ENCODE measurements around the gene ELOVL2. TPM values are rescaled to one million over a fixed set of nuclear protein-coding genes. Genes with fewer than 3 reads are reported as not detected.
"Not testable (repeated sequence)": the region's sequence is repeated elsewhere in the genome, so short reads cannot be mapped to it uniquely, and the experiment has no call there.

Gene ELOVL2
- total and polyA plus RNA-seq, 2 experiments from 2014 or later: 0.06 TPM; not detected in 1

GRCh38 chr6:10999994-11000393, 44.1 kb downstream of the ELOVL2 start:
- H3K27ac ChIP-seq: no peak overlapping the region
- DNase-seq (ENCODE audit: low read depth in 1 of 2, low spot score in 1 of 2): peak in 1 of 2 donors; percentile 81
- no peaks in the 10 kb centered on the region for H3K4me1 ChIP-seq (ENCODE audit: low read depth)
- H3K36me3 ChIP-seq: no peaks in the 10 kb centered on the region
- no peak overlapping the region for H3K4me3 ChIP-seq
- TF ChIP-seq CTCF (IDR thresholded peaks at IDR 0.05; ENCODE audit: low read depth, low read length): no peak
- H3K9me3 ChIP-seq (ENCODE audit: low read depth): no peaks in the 10 kb centered on the region
- H3K27me3 ChIP-seq: no peaks in the 10 kb centered on the region

GRCh38 chr6:10995114-10995707, 48.9 kb downstream of the ELOVL2 start:
- no peaks in the 10 kb centered on the region for H3K4me1 ChIP-seq (ENCODE audit: low read depth)
- H3K4me3 ChIP-seq: no peak overlapping the region
- H3K27ac ChIP-seq: no peak overlapping the region
- H3K9me3 ChIP-seq (ENCODE audit: low read depth): no peaks in the 10 kb centered on the region
- DNase-seq (ENCODE audit: low read depth in 1 of 2, low spot score in 1 of 2): no peak
- no peaks in the 10 kb centered on the region for H3K27me3 ChIP-seq
- TF ChIP-seq CTCF (IDR thresholded peaks at IDR 0.05; ENCODE audit: low read depth, low read length): no peak
- H3K36me3 ChIP-seq: no peaks in the 10 kb centered on the region

GRCh38 chr6:10993896-10994295, 50.2 kb downstream of the ELOVL2 start:
- Histone ChIP-seq H3K27me3 (no peaks in the 10 kb centered on the region), H3K4me3 (no peak overlapping the region), H3K4me1 (ENCODE audit: low read depth) (no peaks in the 10 kb centered on the region), H3K27ac (no peak overlapping the region), H3K36me3 (no peaks in the 10 kb centered on the region), H3K9me3 (ENCODE audit: low read depth) (no peaks in the 10 kb centered on the region)
- no peak for TF ChIP-seq CTCF (IDR thresholded peaks at IDR 0.05; ENCODE audit: low read depth, low read length)
- no peak for DNase-seq (ENCODE audit: low read depth in 1 of 2, low spot score in 1 of 2)

GRCh38 chr6:10991115-10991514, 53.0 kb downstream of the ELOVL2 start:
- no peaks in the 10 kb centered on the region for H3K36me3 ChIP-seq
- no peaks in the 10 kb centered on the region for H3K9me3 ChIP-seq (ENCODE audit: low read depth)
- no peak overlapping the region for H3K27ac ChIP-seq
- no peaks in the 10 kb centered on the region for H3K27me3 ChIP-seq
- peak in 1 of 2 donors; percentile 23 for DNase-seq (ENCODE audit: low read depth in 1 of 2, low spot score in 1 of 2)
- TF ChIP-seq CTCF (IDR thresholded peaks at IDR 0.05; ENCODE audit: low read depth, low read length): no peak
- no peaks in the 10 kb centered on the region for H3K4me1 ChIP-seq (ENCODE audit: low read depth)
- no peak overlapping the region for H3K4me3 ChIP-seq

DNA sequence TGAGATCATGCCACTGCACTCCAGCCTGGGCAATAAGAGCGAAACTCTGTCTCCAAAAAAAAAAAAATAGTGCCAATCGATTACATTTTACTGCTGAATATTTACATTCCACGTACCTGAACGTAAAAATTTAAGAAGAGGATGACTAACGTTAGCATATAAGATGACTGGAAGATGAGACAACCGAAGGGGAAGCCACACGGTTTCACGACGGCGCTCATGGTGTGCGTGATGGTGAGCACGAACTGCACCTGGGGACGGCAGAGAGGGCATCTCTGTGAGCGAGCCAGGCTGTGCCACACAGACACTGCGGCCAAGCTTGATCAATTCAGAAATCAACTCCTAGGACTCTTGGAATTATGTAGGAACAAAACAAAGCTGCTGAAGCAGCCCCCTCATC, 54.5 kb downstream of the ELOVL2 start:
- Histone ChIP-seq H3K9me3 (ENCODE audit: low read depth) (no peaks in the 10 kb centered on the region), H3K36me3 (no peaks in the 10 kb centered on the region), H3K27me3 (no peaks in the 10 kb centered on the region), H3K4me1 (ENCODE audit: low read depth) (no peaks in the 10 kb centered on the region), H3K4me3 (no peak overlapping the region), H3K27ac (no peak overlapping the region)
- no peak for DNase-seq (ENCODE audit: low read depth in 1 of 2, low spot score in 1 of 2)
- no peak for TF ChIP-seq CTCF (IDR thresholded peaks at IDR 0.05; ENCODE audit: low read depth, low read length)

DNA sequence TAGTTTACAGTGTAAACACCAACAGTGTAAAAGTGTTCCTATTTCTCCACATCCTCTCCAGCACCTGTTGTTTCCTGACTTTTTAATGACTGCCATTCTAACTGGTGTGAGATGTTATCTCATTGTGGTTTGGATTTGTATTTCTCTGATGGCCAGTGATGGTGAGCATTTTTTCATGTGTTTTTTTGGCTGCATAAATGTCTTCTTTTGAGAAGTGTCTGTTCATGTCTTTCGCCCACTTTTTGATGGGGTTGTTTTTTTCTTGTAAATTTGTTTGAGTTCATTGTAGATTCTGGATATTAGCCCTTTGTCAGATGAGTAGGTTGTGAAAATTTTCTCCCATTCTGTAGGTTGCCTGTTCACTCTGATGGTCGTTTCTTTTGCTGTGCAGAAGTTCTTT, 59.1 kb downstream of the ELOVL2 start:
- DNase-seq (ENCODE audit: low read depth in 1 of 2, low spot score in 1 of 2); H3K4me3 ChIP-seq; H3K9me3 ChIP-seq (ENCODE audit: low read depth); H3K27ac ChIP-seq; H3K27me3 ChIP-seq; H3K36me3 ChIP-seq; H3K4me1 ChIP-seq (ENCODE audit: low read depth): not testable (repeated sequence)

Data from cardiac muscle cell (in vitro differentiated cells and primary cell).